ENCODE measurements around the gene TLE7.

DNA sequence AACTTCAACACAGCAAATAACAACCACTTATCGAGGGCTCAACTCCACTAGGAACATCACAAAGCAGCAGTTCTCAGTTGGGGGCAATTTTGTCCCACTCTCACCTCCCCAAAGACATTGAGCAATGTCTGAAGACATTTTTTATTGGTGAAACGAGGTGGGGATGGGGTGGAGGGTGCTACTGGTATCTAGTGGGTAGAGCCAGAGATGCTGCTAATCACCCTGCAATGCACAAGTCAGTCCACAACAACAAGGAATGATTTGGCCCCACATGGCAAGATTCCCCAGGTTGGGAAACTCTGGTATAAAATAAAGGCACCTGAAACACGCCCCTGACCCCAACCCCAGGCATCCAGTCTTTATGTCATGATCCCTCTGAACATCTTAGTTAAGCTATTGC is 33.3 kb downstream of the TLE7 start:
- no peak for TF ChIP-seq EP300 (IDR thresholded peaks at IDR 0.05; ENCODE audit: borderline replicate concordance in 1 of 2, low read depth in 2 of 2, low read length in 2 of 2)
- TF ChIP-seq, protein P1, sequence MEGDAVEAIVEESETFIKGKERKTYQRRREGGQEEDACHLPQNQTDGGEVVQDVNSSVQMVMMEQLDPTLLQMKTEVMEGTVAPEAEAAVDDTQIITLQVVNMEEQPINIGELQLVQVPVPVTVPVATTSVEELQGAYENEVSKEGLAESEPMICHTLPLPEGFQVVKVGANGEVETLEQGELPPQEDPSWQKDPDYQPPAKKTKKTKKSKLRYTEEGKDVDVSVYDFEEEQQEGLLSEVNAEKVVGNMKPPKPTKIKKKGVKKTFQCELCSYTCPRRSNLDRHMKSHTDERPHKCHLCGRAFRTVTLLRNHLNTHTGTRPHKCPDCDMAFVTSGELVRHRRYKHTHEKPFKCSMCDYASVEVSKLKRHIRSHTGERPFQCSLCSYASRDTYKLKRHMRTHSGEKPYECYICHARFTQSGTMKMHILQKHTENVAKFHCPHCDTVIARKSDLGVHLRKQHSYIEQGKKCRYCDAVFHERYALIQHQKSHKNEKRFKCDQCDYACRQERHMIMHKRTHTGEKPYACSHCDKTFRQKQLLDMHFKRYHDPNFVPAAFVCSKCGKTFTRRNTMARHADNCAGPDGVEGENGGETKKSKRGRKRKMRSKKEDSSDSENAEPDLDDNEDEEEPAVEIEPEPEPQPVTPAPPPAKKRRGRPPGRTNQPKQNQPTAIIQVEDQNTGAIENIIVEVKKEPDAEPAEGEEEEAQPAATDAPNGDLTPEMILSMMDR (IDR thresholded peaks at IDR 0.05; ENCODE audit: control extremely low read depth in 1 of 3, insufficient read depth in 1 of 3, low read depth in 1 of 3, low read length in 3 of 3), result no peak
- TF ChIP-seq JUND (IDR thresholded peaks at IDR 0.05; ENCODE audit: low read length), result no peak
- TF ChIP-seq CEBPB (IDR thresholded peaks at IDR 0.05; ENCODE audit: low read depth, low read length), result no peak
- TF ChIP-seq HDAC2 (IDR thresholded peaks at IDR 0.05; ENCODE audit: borderline replicate concordance in 1 of 2, low read depth in 2 of 2, low read length in 2 of 2), result no peak
- TF ChIP-seq GABPA (IDR thresholded peaks at IDR 0.05; ENCODE audit: borderline replicate concordance, insufficient read depth, low read length), result no peak
- TF ChIP-seq JUN (IDR thresholded peaks at IDR 0.05; ENCODE audit: low read depth, low read length), result no peak
- no peak for TF ChIP-seq TCF12 (IDR thresholded peaks at IDR 0.05; ENCODE audit: low read depth, low read length)
- no peak for TF ChIP-seq POLR2A (IDR thresholded peaks at IDR 0.05; ENCODE audit: control extremely low read depth in 1 of 2, low read depth in 2 of 2, low read length in 2 of 2)
- no peak for TF ChIP-seq SRF (IDR thresholded peaks at IDR 0.05; ENCODE audit: low read depth, low read length)
- no peak for TF ChIP-seq CREB1 (IDR thresholded peaks at IDR 0.05)
- no peak for TF ChIP-seq EZH2 (IDR thresholded peaks at IDR 0.05; ENCODE audit: low read depth, low read length, severe bottlenecking)
